Midbrain (tissue), 1 donor: ENCODE measurements around the gene XYLT1.

Experiments
- DNase-seq: peaks from one replicate; lab custom pipeline; 2025; lab: John Stamatoyannopoulos, UW

The XYLT1 gene

GRCh38 chr16:17372386-17372785, 98.4 kb downstream of the XYLT1 start:
- DNase-seq, result no peak

GRCh38 chr16:17371299-17371698, 99.5 kb downstream of the XYLT1 start:
- DNase-seq, result no peak

- no peak for DNase-seq
Measured at GRCh38 chr16:17370731-17371285, 100.0 kb downstream of the XYLT1 start.

GRCh38 chr16:17370223-17370707, 100.5 kb downstream of the XYLT1 start:
- DNase-seq, result no peak

- peak; percentile 43 for DNase-seq
Measured at GRCh38 chr16:17369421-17370222, 101.1 kb downstream of the XYLT1 start.

- DNase-seq, result no peak
Measured at GRCh38 chr16:17368951-17369350, 101.8 kb downstream of the XYLT1 start.

- DNase-seq, result no peak
Measured at GRCh38 chr16:17368446-17368845, 102.3 kb downstream of the XYLT1 start.

GRCh38 chr16:17367923-17368322, 102.8 kb downstream of the XYLT1 start:
- DNase-seq, result no peak

GRCh38 chr16:17367036-17367435, 103.7 kb downstream of the XYLT1 start:
- DNase-seq, result no peak

- DNase-seq, result no peak
Measured at GRCh38 chr16:17366299-17366961, 104.3 kb downstream of the XYLT1 start.

GRCh38 chr16:17365591-17366298, 105.0 kb downstream of the XYLT1 start:
- no peak for DNase-seq

GRCh38 chr16:17365211-17365541, 105.6 kb downstream of the XYLT1 start:
- DNase-seq, result no peak

- no peak for DNase-seq
Measured at GRCh38 chr16:17364319-17365210, 106.2 kb downstream of the XYLT1 start.

- DNase-seq, result no peak
Measured at GRCh38 chr16:17362946-17363345, 107.8 kb downstream of the XYLT1 start.

- DNase-seq, result no peak
Measured at GRCh38 chr16:17362183-17362582, 108.6 kb downstream of the XYLT1 start.

GRCh38 chr16:17360693-17361122, 110.1 kb downstream of the XYLT1 start:
- DNase-seq, result no peak

- DNase-seq, result no peak
Measured at GRCh38 chr16:17359788-17360390, 110.9 kb downstream of the XYLT1 start.

GRCh38 chr16:17358846-17359245, 111.9 kb downstream of the XYLT1 start:
- DNase-seq, result no peak

- no peak for DNase-seq
Measured at GRCh38 chr16:17358355-17358754, 112.4 kb downstream of the XYLT1 start.

GRCh38 chr16:17357307-17358062, 113.3 kb downstream of the XYLT1 start:
- DNase-seq, result no peak
